Stimulated activated CD8-positive, alpha-beta memory T cell treated with anti-CD3 and anti-CD28 coated beads, Interleukin-15, amount 100 ng/mL, for 24 hours (primary cell): ENCODE measurements around the gene ANKRD27.
"Not testable (repeated sequence)": the region's sequence is repeated elsewhere in the genome, so short reads cannot be mapped to it uniquely, and the experiment has no call there.

Source experiments
- DNase-seq: peaks from one replicate; pipeline ENCODE4 v3.0.0-alpha.2; 2020; ENCODE audit warnings: low read depth

ANKRD27 gene

DNA sequence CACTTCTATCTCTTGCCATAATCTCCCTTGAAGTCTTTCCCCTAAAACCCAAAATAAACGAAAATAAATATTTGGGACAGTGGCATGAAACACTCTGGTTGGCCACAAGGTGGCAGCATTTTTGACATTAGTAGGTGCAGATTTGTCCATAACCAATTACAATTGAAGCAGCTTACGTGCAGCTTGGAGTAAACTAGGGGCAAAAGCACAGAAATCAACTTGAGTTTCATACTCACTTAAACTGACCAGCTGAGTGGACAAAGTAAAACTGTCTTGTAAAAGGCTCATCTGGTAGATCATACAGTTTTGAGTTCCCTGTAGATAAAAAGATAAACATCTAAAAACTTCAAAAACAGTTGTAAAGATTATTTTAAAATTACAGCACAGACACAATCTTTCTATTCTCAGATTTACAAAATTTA lies 75.2 kb downstream of the ANKRD27 start:
- DNase-seq: no peak

DNA sequence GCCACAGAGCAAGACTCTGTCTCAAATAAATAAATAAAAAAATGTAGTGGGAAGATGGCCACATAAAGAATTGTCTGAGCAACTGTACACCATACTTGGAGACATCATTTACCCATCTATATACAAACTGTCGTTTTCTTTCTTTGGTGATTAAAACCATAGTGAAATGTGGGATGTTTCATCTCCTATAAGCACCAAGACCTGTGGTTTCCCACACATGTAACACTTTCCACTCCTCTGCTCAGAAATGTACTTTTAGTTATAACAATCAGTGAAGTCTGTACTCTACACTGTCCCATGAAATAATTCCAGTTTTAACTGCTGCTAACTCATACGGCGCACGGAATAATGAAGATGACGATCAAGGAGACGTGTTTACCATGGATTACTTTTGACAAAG lies 75.7 kb downstream of the ANKRD27 start:
- no peak for DNase-seq

DNA sequence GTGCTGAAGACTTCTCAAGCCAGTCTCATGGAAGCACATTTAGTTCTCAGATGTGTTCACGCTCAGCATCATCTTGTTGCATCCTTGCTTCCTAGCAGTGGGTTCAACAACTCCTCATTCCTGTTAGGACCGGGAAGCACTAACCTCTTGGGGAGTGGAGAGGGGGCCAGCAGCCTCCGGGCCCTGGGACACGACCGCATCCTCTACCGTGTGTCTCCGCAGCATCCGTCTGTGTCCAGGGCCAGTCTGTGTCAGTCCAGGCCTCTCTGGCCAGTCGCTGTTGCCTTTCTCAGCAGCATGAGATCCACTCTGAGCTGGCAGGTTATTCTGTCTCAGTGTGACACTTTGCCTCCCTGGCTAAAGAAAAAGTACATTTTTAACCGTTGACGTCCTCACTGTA lies 77.0 kb downstream of the ANKRD27 start:
- DNase-seq: no peak

DNA sequence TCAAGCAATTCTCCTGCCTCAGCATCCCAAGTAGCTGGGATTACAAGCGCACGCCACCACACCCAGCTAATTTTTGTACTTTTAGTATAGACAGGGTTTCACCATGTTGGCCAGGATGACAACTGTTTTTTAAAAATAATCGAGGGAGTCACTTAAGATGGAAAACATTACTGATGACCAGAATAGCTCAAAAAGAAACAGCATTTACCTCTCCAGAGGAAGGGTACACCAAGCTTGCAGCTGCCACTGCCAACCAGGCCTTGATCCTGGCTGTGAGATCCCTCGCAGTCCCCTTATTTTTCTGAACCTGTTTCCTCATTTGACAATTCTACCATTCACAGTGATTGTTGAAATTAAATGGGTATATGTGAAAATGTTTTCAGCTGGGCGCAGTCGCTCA lies 79.5 kb downstream of the ANKRD27 start:
- DNase-seq: no peak

DNA sequence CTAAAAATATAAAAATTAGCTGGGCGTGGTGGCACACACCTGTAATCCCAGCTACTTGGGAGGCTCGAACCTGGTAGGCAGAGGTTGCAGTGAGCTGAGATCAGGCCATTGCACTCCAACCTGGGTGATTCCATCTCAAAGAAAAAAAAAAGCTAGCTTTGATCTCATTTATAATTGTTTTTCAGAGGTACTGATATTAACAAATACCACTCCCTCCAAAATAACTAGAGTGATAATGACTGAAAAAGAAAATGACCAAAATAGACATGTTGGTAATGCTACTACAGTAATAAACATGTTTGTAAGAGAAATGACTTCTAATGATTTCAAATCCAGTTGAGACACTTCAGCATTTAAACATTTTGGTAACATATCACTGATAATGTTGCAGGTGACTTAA lies 81.0 kb downstream of the ANKRD27 start:
- DNase-seq: no peak

DNA sequence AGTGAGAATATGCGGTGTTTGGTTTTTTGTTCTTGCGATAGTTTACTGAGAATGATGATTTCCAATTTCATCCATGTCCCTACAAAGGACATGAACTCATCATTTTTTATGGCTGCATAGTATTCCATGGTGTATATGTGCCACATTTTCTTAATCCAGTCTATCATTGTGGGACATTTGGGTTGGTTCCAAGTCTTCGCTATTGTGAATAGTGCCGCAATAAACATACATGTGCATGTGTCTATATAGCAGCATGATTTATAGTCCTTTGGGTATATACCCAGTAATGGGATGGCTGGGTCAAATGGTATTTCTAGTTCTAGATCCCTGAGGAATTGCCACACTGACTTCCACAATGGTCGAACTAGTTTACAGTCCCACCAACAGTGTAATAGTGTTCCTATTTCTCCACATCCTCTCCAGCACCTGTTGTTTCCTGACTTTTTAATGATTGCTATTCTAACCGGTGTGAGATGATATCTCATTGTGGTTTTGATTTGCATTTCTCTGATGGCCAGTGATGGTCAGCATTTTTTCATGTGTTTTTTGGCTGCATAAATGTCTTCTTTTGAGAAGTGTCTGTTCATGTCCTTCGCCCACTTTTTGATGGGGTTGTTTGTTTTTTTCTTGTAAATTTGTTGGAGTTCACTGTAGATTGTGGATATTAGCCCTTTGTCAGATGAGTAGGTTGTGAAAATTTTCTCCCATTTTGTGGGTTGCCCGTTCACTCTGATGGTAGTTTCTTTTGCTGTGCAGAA lies 87.1 kb downstream of the ANKRD27 start:
- not testable (repeated sequence) for DNase-seq

DNA sequence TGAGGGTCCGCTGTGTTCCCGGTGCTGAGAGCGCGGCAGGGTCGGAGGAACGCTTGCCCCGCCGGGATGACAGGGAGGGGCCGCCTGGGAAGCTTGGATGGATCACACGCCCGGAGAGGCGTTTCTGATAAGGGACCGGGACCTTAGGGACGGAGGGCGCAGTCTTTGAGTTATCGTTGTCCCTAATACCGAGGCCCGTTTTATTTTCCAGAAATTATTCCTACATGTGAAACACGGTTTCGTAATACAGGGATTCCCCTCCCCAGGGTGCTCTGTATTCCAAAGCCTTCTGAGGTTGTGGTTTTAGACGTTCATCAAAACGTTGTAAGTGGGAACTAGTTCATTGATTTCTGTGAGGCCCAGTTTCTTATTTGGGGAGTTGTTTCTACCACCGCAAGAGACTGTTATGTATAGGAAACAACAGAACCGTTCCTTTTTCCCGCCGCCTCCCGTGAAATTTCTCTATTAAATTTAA lies 93.2 kb downstream of the ANKRD27 start:
- DNase-seq: no peak

DNA sequence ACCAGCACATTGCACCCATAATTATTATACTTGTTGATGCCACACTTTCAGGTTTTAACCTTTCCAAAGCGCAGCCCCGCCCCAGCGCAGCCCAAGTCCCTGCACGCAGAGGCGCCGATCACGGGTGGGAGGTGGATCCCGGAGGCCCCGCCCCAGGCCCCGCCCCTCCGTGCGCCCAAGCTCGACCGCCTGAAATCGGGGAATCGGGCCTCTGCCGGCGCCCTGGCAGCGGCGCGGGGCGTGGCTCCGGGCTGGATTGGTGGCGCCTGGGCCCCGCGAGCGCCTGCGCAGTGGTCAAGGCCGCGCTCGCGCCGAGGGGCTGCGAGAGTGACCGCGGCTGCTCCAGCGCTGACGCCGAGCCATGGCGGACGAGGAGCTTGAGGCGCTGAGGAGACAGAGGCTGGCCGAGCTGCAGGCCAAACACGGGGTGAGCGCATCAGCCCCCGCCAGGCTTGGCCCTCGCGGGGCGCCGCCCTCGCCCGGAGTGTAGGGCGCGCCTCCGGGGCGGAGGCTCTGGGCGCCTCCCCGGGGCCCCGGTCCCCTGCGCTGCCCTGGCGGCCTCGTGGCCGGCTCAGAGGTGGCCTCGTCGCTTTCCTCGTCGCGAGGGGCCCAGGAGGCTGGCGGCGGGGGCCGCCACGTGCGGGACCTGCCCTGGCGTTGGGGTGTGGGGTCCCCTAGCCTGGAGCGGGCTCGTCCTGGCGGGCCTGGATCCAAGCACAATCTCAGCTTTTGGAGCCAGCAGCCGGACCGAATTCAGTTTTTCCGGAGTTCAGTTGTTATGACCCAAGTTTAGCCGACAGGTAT lies 93.9 kb downstream of the ANKRD27 start, which contains the start of gene PDCD5:
Gene PDCD5 (plus strand): TSS at position 290 of the 804 bp plus-strand sequence. CDS start 72 bp downstream, at position 362.
- peak; percentile 92 for DNase-seq

DNA sequence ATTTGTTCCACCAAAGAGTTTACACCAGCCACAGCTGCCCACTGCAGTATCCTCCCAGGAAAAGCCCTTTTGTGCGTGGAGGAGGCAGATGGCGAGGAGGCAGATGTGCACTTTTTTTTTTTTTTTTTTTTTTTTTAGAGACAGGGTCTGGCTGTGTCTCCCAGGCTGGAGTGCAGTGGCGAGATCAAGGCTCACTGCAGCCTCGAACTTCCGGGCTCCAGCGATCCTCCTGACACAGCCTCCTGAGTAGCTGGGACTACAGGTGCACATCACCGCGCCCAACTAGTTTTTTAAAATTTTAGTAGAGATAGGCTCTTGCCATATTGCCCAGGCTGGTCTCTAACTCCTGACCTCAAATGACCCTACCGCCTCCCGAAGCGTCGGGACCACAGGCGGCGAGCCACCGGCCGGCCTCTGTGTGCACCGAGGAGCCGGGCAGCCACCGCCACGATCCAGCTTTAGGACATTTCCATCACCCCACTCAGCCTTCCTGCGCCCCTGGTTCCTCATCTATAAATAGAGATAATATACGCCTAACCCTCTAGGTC lies 94.6 kb downstream of the ANKRD27 start:
- DNase-seq: no peak

DNA sequence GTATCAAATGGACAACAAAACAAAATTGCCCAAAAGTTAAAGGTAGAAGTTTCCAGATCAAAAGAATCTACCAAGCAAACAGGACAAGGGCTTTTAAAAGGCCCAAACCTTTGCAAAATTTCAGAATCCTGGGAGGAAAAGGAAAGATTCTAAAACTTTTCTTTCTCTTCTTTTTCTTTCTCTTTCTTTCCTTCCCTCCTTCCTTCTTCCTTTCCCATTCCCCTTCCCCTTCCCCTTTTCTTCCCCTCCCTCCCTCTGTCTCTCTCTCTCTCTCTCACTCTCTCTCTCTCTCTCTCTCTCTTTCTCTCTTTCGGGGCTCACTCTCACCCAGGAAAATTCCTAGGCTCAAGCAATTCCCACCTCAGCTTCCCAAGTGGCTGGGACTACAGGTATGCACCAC lies 98.2 kb downstream of the ANKRD27 start:
- no peak for DNase-seq

DNA sequence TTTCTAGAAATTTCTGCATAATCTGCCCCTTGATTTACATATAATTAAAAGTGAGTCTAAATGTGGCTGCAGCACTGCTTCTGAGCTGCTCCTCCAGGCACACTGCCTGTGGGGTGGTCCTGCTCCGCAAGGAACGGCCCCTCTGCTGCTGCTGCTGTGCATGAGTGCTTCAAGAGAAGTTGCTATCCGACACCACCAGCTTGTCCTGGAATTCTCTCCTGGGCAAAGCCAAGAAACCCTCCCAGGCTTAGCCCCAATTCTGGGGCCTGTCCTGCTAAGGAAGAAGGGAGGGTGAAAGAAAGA lies 101.5 kb downstream of the ANKRD27 start:
- DNase-seq: no peak

DNA sequence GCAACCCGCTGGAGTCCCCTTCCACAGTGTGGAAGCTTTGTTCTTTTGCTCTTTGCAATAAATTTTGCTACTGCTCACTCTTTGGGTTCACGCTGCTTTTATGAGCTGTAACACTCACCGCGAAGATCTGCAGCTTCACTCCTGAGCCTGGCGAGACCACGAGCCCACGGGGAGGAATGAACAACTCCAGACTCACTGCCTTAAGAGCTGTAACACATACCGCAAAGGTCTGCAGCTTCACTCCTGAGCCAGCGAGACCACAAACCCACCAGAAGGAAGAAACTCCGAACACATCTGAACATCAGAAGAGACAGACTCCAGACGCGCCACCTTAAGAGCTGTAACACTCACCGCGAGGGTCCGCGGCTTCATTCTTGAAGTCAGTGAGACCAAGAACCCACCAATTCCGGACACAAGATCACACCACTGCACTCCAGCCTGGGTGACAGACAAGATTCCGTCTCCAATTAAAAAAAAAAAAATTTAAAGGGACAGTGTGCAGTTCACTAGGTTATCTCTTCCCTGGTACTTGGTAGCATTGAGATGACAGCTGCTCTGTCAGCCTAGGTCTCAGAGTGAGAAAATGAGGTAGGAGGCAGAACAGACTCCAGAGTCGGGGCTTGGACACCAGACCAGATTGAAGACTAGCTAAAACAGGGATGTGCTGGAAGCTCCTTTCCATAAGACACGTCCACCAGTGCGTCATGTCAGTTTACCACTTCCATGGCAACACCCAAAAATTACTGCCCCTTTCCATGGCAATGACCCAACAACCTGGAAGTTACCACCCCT lies 102.1 kb downstream of the ANKRD27 start:
- not testable (repeated sequence) for DNase-seq

DNA sequence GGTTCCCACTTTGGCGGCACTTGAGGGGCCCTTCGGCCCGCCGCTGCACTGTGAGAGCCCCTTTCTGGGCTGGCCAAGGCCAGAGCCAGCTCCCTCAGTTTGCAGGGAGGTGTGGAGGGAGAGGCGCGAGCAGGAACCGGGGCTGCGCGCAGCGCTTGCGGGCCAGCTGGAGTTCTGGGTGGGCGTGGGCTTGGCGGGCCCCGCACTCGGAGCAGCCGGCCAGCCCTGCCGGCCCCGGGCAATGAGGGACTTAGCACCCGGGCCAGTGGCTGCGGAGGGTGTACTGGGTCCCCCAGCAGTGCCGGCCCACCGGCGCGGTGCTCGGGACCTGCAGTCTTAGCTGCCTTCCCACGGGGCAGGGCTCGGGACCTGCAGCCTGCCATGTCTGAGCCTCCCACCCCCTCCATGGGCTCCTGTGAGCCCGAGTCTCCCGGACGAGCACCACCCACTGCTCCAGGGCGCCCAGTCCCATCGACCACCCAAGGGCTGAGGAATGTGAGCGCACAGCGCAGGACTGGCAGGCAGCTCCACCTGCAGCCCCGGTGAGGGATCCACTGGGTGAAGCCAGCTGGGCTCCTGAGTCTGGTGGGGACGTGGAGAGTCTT lies 103.4 kb downstream of the ANKRD27 start:
- not testable (repeated sequence) for DNase-seq

DNA sequence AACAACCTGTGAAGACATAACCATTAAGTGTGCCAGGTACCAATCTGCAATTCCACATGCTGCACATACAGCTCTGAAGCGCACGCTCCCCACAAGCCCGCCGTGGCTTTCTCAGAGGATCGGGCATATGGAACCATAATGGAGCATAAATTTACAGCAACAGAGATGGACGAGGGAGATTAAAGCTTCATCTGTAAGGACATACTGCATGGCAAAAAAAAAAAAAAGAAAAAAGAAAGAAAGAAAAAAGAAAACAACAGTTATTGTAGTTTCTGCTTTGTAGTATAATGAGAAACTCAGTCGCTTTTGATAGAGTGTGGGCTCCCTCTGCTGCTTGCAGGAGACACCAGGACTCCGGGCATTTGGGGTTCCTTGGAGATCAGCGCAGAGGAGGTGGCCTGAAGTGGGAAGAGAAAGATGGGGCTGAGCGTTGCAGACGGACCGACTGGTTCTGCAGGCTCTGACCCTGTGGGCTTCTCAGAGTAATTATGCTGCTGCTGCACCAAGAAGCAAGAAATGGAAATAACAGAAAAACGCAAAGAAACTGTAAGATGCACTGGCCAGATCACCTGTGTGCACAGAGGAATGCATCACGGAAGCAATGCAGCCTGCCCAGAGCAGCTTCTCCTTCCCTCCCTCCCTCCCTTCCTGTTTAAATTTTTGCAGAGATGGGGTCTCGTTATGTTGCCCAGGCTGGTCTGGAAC lies 104.7 kb downstream of the ANKRD27 start:
- DNase-seq: no peak

DNA sequence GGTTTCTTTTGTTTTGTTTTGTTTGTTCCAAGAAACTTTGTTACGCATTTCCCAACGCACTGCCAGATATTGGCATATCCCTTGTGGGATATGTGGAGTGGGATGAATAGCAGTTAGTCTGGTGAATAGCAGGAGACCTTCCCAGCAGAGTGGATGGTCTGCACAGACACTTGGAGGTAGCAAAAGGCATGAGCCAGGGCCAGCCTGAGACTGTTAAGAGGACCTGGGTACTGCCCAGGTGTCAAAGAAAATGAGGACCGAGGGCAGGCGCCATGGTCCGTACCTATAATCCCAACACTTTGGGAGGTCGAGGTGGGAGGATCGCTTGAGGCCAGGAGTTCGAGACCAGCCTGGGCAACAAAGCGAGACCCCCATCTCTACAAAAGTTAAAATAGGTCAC lies 107.5 kb downstream of the ANKRD27 start:
- no peak for DNase-seq

DNA sequence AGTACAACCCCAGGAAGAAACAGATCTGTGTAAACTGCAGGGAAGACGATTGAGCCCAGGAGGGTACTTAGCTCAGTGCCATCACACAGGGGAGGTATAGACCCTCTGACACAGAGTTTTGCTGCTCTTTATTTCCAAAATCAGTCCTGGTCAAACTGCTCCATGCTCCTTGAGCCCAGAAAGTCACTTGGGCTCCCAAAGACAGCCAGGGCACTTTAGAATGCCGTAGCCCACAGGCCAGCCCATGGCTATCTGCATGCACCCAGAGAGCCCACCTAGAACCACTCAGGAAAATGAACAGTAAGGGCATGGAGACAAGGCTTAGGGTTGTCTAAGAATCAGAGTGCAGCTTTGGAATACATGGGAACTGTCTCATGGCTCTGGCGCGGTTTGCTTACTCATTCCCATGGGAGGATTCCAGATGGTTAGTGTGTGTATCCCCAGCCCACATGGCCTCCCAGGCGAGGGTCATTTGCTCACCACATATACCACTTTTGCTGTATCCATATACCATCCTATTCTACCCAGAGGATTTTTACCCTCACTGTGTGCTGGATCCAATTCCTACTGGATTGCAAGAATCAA lies 108.6 kb downstream of the ANKRD27 start:
- no peak for DNase-seq

DNA sequence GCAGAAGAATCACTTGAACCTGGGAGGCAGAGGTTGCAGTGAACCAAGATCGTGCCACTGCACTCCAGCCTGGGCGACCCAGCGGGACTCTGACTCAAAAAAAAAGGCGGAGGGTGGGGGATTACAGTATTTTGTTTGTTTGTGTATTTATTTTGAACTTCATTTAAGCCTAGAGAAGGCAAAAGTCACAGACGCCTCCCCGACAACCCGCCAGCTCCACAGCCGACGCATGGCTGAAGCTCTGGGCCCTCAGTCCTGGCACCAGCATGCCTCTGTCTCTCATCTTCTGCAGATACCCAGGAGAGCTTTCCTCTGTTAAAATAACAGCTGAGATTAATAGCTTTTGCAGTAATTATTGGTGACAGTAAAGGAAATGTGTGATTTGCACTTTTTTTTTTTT lies 111.2 kb downstream of the ANKRD27 start:
- no peak for DNase-seq

DNA sequence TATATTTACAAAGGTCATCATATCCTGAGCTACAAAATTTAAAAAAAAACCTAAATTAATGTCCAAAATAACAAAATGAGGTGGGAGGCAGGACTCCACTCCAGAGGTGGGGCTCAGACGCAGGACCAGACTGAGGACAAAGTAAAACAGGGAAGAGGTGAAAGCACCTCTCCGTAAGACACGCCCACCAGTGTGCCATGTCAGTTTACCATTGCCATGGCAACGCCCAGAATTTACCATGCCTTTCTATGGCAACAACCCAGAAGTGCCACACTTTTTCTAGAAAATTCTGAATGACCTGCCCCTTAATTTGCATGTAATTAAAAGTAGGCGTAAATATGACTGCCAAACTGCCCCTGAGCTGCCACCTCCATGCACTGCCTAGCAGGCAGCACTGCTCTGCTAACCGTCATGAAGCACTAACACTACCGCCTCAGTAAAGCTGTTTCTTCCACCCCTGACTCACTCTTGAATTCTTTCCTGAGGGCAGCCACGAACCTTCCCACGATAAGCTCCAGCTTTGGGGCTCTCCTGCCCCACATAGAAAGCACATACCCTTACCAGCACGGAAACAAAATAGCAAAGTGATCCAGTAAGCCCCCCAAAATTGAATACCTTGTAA lies 116.3 kb downstream of the ANKRD27 start:
- no peak for DNase-seq

DNA sequence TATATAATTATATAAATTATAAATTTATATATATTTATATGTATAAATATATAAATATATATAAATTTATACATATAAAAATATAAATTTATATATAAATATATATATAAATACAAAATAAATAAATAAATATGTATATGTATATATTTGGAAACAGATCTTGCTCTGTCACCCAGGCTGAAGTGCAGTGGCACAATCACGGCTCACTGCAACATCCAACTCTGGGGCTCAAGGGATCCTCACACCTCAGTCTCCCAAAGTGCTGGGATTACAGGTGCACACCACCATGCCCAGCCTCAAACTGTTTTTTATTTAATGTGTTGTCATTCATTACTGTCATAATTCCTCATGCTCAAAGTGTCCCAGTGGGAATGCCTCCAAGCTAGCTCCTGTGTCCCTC lies 119.2 kb downstream of the ANKRD27 start:
- no peak for DNase-seq

DNA sequence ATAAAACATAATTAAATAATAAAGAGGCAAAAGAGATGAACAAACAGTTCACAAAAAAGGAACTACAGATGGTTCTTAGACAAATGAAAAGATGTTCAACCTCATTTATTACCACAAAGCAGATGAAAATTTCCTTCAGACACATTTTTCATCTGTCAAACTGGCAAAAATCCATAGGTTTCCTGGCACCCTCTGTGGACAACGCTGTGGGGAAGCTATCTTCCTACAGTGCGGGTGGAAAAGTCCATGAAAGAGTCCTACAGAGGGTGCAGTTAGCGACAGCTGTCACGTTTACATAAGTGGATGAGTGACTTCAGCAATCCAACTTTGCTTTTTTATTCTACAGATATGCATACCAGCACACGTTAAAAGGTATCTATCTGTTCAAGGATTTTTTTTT lies 124.3 kb downstream of the ANKRD27 start:
- no peak for DNase-seq
